ENCODE results near the gene ARHGAP18. TPM values are rescaled to one million over a fixed set of nuclear protein-coding genes. Genes with fewer than 3 reads are reported as not detected.

The ARHGAP18 gene
- total RNA-seq, 6 experiments from 2014 or later: 2.2 to 8.0 (median 2.9) TPM

DNA sequence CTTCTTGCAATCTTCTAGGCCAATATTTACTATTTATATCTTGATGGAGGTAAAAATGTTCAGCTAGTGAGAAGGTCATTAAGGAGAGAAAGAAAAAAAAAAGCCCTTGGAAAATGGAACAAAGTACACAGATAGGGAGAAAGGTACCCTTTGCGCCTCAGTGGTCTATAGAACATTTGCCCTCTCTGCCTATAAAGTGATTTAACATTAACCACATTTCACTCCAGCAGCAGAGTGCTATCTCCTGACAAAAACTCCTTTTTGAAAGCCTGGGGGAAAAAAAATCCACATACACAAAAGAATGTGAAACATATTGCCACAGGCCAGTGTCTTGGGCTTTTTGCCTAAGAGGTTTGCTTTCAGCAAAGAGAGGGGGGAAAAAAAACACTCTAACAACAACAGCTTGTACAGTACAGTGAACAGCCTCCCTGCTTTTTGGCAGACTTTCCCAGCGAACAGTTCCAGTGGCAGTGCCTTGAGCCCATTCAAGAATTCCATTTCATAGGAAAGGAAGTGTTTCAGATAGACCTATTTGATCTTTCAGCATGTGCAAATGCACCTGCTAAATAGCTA is 695 bp downstream of the ARHGAP18 start:
- H3K9me3 ChIP-seq: no peaks in the 10 kb centered on the region
- WGBS (ENCODE audit: insufficient coverage, low coverage, low lambda C conversion rate, missing lambda C conversion rate): 27% methylated on average over 2 of the region's 2 CpGs
- H3K36me3 ChIP-seq: no peaks in the 10 kb centered on the region
- TF ChIP-seq, protein P1, sequence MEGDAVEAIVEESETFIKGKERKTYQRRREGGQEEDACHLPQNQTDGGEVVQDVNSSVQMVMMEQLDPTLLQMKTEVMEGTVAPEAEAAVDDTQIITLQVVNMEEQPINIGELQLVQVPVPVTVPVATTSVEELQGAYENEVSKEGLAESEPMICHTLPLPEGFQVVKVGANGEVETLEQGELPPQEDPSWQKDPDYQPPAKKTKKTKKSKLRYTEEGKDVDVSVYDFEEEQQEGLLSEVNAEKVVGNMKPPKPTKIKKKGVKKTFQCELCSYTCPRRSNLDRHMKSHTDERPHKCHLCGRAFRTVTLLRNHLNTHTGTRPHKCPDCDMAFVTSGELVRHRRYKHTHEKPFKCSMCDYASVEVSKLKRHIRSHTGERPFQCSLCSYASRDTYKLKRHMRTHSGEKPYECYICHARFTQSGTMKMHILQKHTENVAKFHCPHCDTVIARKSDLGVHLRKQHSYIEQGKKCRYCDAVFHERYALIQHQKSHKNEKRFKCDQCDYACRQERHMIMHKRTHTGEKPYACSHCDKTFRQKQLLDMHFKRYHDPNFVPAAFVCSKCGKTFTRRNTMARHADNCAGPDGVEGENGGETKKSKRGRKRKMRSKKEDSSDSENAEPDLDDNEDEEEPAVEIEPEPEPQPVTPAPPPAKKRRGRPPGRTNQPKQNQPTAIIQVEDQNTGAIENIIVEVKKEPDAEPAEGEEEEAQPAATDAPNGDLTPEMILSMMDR (IDR thresholded peaks at IDR 0.05): no peak
- TF ChIP-seq POLR2A (IDR thresholded peaks at IDR 0.05): no peak
- peak overlapping the region; percentile 72 to 82 (median 82) for H3K27ac ChIP-seq
- H3K4me3 ChIP-seq: peak overlapping the region; percentile 51 to 66 (median 63)
- H3K4me1 ChIP-seq: peaks cover 0 to 11% (median 4%) of the 10 kb centered on the region in 4 donors
- DNase-seq (no peak), ATAC-seq (peak in 3 of 4 donors; percentile 20 to 31 (median 28))
- no peaks in the 10 kb centered on the region for H3K27me3 ChIP-seq
- intact Hi-C loops (cut with DNase I): no loop called here

DNA sequence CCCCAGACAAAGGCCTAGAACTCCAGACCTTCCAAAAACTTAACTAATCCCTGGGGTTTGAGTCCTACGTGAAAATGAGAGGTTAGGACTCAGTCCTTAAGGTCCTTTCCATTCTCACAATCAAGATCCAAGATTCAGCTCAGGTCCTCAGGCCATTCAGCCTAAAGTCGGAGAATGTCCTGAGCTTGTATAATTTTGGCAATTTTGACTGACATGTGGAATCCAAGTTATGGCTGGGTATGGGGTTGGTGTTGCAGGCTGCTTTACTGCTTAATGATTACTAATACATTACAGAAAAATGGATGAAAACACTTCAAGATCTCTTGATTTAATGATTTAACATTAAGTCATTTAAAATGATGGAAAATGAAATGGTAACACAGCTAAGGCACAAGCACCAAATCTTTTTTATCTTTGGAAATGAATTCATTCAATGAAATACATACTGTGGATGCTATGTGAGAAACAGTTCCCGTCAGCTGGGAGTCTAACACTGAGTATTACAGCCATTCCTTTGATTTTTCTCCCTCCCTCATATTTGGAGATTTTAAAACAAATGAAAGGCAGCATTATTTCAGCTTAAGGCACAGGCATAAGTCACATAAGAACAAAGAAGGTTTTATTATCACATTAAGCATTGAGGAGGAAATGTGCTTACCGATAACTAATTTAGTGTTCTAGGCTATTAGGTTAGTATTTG is 1.3 kb downstream of the ARHGAP18 start:
- TF ChIP-seq POLR2A (IDR thresholded peaks at IDR 0.05): no peak
- TF ChIP-seq, protein P1 (IDR thresholded peaks at IDR 0.05): no peak
- ATAC-seq (no peak), DNase-seq (no peak)
- Histone ChIP-seq H3K27me3 (no peaks in the 10 kb centered on the region), H3K36me3 (no peaks in the 10 kb centered on the region), H3K4me3 (no peak overlapping the region), H3K4me1 (peaks cover 0 to 11% (median 4%) of the 10 kb centered on the region in 4 donors), H3K27ac (no peak overlapping the region), H3K9me3 (no peaks in the 10 kb centered on the region)
- intact Hi-C loops (cut with DNase I): no loop called here
- WGBS (ENCODE audit: insufficient coverage, low coverage, low lambda C conversion rate, missing lambda C conversion rate): 75% methylated on average over 4 of the region's 4 CpGs

DNA sequence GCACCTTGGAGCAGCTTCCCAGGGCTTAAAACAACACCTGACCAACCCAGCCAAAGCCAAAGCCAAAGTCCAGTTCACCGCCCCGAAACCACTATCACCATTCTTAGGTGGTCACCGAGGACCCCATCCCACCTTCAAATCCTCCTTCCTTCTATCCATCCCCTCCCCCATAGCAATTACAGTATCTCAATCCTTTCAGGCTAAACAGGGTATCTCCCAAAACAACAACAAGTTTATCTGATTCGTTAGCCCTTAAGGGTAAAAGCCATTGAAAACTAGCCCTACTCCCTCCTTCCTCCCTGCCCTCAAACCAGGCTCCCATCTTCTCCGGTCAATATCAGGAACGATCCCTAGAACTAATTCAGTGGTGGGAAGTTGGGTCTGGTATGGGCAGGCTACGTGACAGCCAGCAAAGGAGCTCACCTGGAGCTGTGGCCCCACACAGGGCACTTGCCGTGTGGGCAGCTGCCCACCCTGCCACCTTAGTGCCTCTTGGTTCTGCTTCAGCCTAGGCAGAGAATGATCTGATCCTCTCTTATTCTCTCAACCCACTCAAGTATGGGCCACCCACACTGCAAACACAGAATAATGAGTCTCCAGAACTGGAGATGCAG is 2.0 kb downstream of the ARHGAP18 start:
- no peak overlapping the region for H3K27ac ChIP-seq
- H3K4me3 ChIP-seq: no peak overlapping the region
- H3K36me3 ChIP-seq: no peaks in the 10 kb centered on the region
- no peaks in the 10 kb centered on the region for H3K27me3 ChIP-seq
- no peak for ATAC-seq
- intact Hi-C loops (cut with DNase I): no loop called here
- TF ChIP-seq POLR2A (IDR thresholded peaks at IDR 0.05): no peak
- TF ChIP-seq, protein P1 (IDR thresholded peaks at IDR 0.05): no peak
- no peak for DNase-seq
- H3K9me3 ChIP-seq: no peaks in the 10 kb centered on the region
- peaks cover 0 to 11% (median 4%) of the 10 kb centered on the region in 4 donors for H3K4me1 ChIP-seq
- 90% methylated on average over 5 of the region's 8 CpGs for WGBS (ENCODE audit: insufficient coverage, low coverage, low lambda C conversion rate, missing lambda C conversion rate)

DNA sequence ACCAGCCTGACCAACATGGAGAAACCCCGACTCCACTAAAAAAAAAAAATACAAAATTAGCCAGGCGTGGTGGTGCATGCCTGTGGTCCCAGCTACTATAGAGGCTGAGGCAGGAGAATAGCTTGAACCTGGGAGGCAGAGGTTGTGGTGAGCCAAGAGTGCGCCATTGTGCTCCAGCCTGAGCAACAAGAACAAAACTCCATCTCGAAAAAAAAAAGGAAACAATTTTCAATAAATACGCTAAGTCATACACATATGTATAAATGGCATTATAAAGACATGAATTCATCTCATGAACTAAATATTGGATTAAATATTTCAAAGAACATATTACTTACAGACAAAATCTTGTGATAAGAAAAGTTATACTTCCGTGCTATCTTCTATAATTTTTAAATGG is 2.9 kb downstream of the ARHGAP18 start:
- Histone ChIP-seq H3K4me1 (peaks cover 0 to 11% (median 4%) of the 10 kb centered on the region in 4 donors), H3K27me3 (no peaks in the 10 kb centered on the region), H3K36me3 (no peaks in the 10 kb centered on the region), H3K27ac (no peak overlapping the region), H3K4me3 (no peak overlapping the region), H3K9me3 (no peaks in the 10 kb centered on the region)
- WGBS (ENCODE audit: insufficient coverage, low coverage, low lambda C conversion rate, missing lambda C conversion rate): 92% methylated on average over 5 of the region's 6 CpGs
- intact Hi-C loops (cut with DNase I): no loop called here
- no peak for DNase-seq
- no peak for ATAC-seq
- TF ChIP-seq, protein P1 (IDR thresholded peaks at IDR 0.05): no peak
- no peak for TF ChIP-seq POLR2A (IDR thresholded peaks at IDR 0.05)
